Natural killer cell treated with Interleukin-12 subunit alpha and Interleukin-12 subunit beta and Interleukin-15 and Interleukin-18, amount 100 ng/mL, for 72 hours (primary cell): ENCODE measurements around the gene METTL15. TPM values are rescaled to one million over a fixed set of nuclear protein-coding genes. Genes with fewer than 3 reads are reported as not detected.
"Not testable (repeated sequence)": the region's sequence is repeated elsewhere in the genome, so short reads cannot be mapped to it uniquely, and the experiment has no call there.

Source experiments
- ATAC-seq, 2 donors: fragments of 150-1000 bp; cut with Tn5 transposase in 1 of 2; sonication (Bioruptor Pico), chemical (Tn5 transposase) in 1 of 2; 2 replicates each; pipeline ENCODE4 v1.10.0; 2021
- DNase-seq: peaks from one replicate; pipeline ENCODE4 v3.0.0; 2022; ENCODE audit warnings: low spot score
- H3K27ac Mint-ChIP-seq, 2 donors: 1 replicate in 1 of 2; 2 replicates in 1 of 2; pipeline ENCODE4 v1.8.0; 2022; ENCODE audit warnings: mixed read lengths in 2 of 2, mild to moderate bottlenecking in 1 of 2, moderate library complexity in 1 of 2
- H3K27me3 Mint-ChIP-seq, 2 donors: 1 replicate in 1 of 2; 2 replicates in 1 of 2; pipeline ENCODE4 v1.8.0; 2022; ENCODE audit warnings: mixed read lengths in 2 of 2
- H3K36me3 Mint-ChIP-seq: one replicate; pipeline ENCODE4 v1.8.0; 2022; ENCODE audit warnings: mixed read lengths
- H3K4me1 Mint-ChIP-seq, 2 donors: 1 replicate in 1 of 2; 2 replicates in 1 of 2; pipeline ENCODE4 v1.8.0; 2022; ENCODE audit warnings: low read depth in 2 of 2, mixed read lengths in 2 of 2, mild to moderate bottlenecking in 1 of 2
- H3K4me3 Mint-ChIP-seq: one replicate; pipeline ENCODE4 v1.8.0; 2022; ENCODE audit warnings: mixed read lengths
- H3K9me3 Mint-ChIP-seq: 2 replicates; pipeline ENCODE4 v1.8.0; 2022; ENCODE audit warnings: mixed read lengths
- total RNA-seq, 2 donors: library from RNA; stranded (reverse); gene quantifications; one replicate each; pipeline ENCODE4 v1.2.3, GENCODE V29; 2022

METTL15 gene
- total RNA-seq, 2 donors from 2014 or later = 15.7 to 16.6 TPM

DNA sequence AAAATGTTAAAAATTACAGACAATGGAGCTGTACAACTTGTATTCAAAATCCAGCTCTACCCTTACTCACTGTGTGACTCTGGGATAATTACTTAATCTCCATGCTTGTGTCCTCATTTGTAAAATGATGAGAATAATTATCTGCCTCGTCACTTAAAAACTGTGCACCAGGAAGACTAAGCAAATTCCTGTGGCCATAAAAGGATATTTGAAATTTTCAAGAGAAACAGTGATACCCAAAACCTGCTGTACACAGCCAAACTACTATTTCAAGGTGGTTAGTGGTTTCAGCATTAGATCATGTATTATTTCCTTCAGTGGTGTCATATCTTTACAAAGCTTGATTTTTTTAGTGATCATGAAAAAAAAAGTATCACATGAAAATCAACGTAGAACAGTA, 136.9 kb downstream of the METTL15 start:
- H3K4me1 Mint-ChIP-seq = peaks cover 2 to 7% of the 10 kb centered on the region in 2 donors
- no peak overlapping the region for H3K27ac Mint-ChIP-seq
- peaks cover 3% of the 10 kb centered on the region for H3K9me3 Mint-ChIP-seq
- ATAC-seq = no peak
- H3K4me3 Mint-ChIP-seq = no peak overlapping the region
- peaks cover 5% of the 10 kb centered on the region for H3K36me3 Mint-ChIP-seq
- H3K27me3 Mint-ChIP-seq = no peaks in the 10 kb centered on the region
- DNase-seq = no peak

- Mint-ChIP-seq H3K4me1 (peaks cover 15 to 24% of the 10 kb centered on the region in 2 donors), H3K4me3 (no peak overlapping the region), H3K27ac (no peak overlapping the region), H3K9me3 (peaks cover 3% of the 10 kb centered on the region), H3K27me3 (no peaks in the 10 kb centered on the region), H3K36me3 (peaks cover 27% of the 10 kb centered on the region)
- ATAC-seq = no peak
- no peak for DNase-seq
Observed at GRCh38 chr11:28250192-28250591, 142.0 kb downstream of the METTL15 start.

GRCh38 chr11:28251257-28251656, 143.1 kb downstream of the METTL15 start:
- Mint-ChIP-seq H3K27me3 (no peaks in the 10 kb centered on the region), H3K4me1 (peaks cover 12 to 18% of the 10 kb centered on the region in 2 donors), H3K9me3 (no peaks in the 10 kb centered on the region), H3K27ac (no peak overlapping the region), H3K36me3 (peaks cover 24% of the 10 kb centered on the region), H3K4me3 (no peak overlapping the region)
- no peak for DNase-seq
- no peak for ATAC-seq

GRCh38 chr11:28257761-28258160, 149.6 kb downstream of the METTL15 start:
- peaks cover 42% of the 10 kb centered on the region for H3K36me3 Mint-ChIP-seq
- H3K27me3 Mint-ChIP-seq = no peaks in the 10 kb centered on the region
- H3K9me3 Mint-ChIP-seq = no peaks in the 10 kb centered on the region
- H3K4me3 Mint-ChIP-seq = no peak overlapping the region
- ATAC-seq = no peak
- DNase-seq = no peak
- no peak overlapping the region for H3K27ac Mint-ChIP-seq
- H3K4me1 Mint-ChIP-seq = peaks cover 3 to 9% of the 10 kb centered on the region in 2 donors

GRCh38 chr11:28259177-28259843, 151.1 kb downstream of the METTL15 start:
- H3K36me3 Mint-ChIP-seq = peaks cover 30% of the 10 kb centered on the region
- H3K27me3 Mint-ChIP-seq = no peaks in the 10 kb centered on the region
- H3K4me3 Mint-ChIP-seq = no peak overlapping the region
- no peak overlapping the region for H3K27ac Mint-ChIP-seq
- no peak for DNase-seq
- peaks cover 0 to 6% of the 10 kb centered on the region in 2 donors for H3K4me1 Mint-ChIP-seq
- no peaks in the 10 kb centered on the region for H3K9me3 Mint-ChIP-seq
- no peak for ATAC-seq

- DNase-seq (no peak), ATAC-seq (no peak)
- no peaks in the 10 kb centered on the region for H3K4me1 Mint-ChIP-seq
- no peak overlapping the region for H3K27ac Mint-ChIP-seq
- no peaks in the 10 kb centered on the region for H3K27me3 Mint-ChIP-seq
- H3K36me3 Mint-ChIP-seq = peaks cover 15% of the 10 kb centered on the region
- no peak overlapping the region for H3K4me3 Mint-ChIP-seq
- peaks cover 8% of the 10 kb centered on the region for H3K9me3 Mint-ChIP-seq
Observed at GRCh38 chr11:28268925-28269324, 160.7 kb downstream of the METTL15 start.

DNA sequence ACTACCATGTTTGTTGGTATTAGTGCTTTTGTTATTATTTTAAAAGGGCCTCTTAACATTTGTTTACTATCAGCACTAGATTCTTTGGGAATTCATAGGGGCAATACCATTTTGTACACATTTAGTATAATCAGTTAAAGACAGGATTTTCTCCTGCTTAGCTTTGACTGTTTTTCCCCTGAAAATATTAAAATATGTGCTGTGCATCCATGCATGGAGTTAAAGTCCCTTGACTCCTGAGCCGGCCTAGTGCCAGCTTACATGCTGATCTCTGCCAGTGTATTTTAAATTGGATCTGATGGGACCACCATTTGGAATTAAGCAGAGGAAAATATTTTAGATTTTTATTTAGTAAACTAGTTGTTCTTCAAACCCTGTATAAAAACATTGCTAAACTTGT, 161.4 kb downstream of the METTL15 start:
- Mint-ChIP-seq H3K4me1 (no peaks in the 10 kb centered on the region), H3K4me3 (no peak overlapping the region), H3K9me3 (peaks cover 8% of the 10 kb centered on the region), H3K36me3 (peaks cover 15% of the 10 kb centered on the region), H3K27ac (no peak overlapping the region), H3K27me3 (no peaks in the 10 kb centered on the region)
- ATAC-seq = no peak
- no peak for DNase-seq

GRCh38 chr11:28272247-28272646, 164.1 kb downstream of the METTL15 start:
- not testable (repeated sequence) for H3K36me3 Mint-ChIP-seq, H3K27ac Mint-ChIP-seq, ATAC-seq, DNase-seq, H3K9me3 Mint-ChIP-seq, H3K27me3 Mint-ChIP-seq, H3K4me3 Mint-ChIP-seq, H3K4me1 Mint-ChIP-seq

DNA sequence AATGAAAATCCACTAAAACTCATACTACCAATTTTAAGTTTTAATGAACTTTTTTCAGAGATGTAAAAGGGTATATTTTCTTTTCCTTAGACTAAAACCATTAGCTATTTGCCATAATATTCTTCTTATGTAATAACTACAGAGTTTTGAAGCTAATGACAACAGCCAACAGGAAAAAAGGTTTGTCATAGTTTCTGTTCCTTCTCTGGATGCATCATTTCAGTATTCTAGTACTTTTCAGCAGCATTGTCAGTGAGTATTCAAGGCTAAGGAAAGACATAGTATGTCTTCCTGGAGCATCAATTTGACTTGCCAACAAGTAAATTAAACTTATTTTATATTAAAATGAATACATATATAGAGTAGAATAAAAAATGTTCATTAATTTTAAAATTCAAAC, 166.0 kb downstream of the METTL15 start:
- Mint-ChIP-seq H3K27ac (no peak overlapping the region), H3K36me3 (no peaks in the 10 kb centered on the region), H3K4me3 (no peak overlapping the region), H3K27me3 (no peaks in the 10 kb centered on the region), H3K4me1 (no peaks in the 10 kb centered on the region), H3K9me3 (no peaks in the 10 kb centered on the region)
- no peak for ATAC-seq
- no peak for DNase-seq

- peaks cover 4% of the 10 kb centered on the region for H3K9me3 Mint-ChIP-seq
- H3K4me3 Mint-ChIP-seq = no peak overlapping the region
- H3K27ac Mint-ChIP-seq = no peak overlapping the region
- no peaks in the 10 kb centered on the region for H3K27me3 Mint-ChIP-seq
- peaks cover 7 to 9% of the 10 kb centered on the region in 2 donors for H3K4me1 Mint-ChIP-seq
- ATAC-seq (no peak), DNase-seq (no peak)
- peaks cover 4% of the 10 kb centered on the region for H3K36me3 Mint-ChIP-seq
Observed at GRCh38 chr11:28284196-28284595, 176.0 kb downstream of the METTL15 start.

GRCh38 chr11:28289444-28289843, 181.3 kb downstream of the METTL15 start:
- Mint-ChIP-seq H3K27me3 (no peaks in the 10 kb centered on the region), H3K27ac (no peak overlapping the region), H3K4me3 (no peak overlapping the region), H3K4me1 (peaks cover 7 to 13% of the 10 kb centered on the region in 2 donors), H3K9me3 (no peaks in the 10 kb centered on the region), H3K36me3 (no peaks in the 10 kb centered on the region)
- ATAC-seq (no peak), DNase-seq (no peak)

DNA sequence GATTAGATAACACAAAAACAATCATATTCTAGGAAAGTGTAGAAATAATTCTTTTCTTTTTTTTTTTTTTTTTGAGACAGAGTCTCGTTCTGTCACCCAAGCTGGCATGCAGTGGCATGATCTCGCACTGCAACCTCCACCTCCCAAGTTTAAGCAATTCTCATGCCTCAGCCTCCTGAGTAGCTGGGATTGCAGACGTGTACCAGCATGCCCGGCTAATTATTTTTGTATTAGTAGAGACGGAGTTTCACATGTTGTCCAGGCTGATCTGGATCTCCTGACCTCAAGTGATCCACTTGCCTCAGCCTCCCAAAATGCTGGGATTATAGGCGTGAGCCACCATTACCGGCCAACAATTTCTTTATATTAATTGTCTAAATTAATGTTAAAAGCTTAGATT, 182.8 kb downstream of the METTL15 start:
- H3K9me3 Mint-ChIP-seq, H3K4me3 Mint-ChIP-seq, H3K27me3 Mint-ChIP-seq, H3K27ac Mint-ChIP-seq, ATAC-seq, H3K36me3 Mint-ChIP-seq, DNase-seq: not testable (repeated sequence)
- peaks cover 7 to 13% of the 10 kb centered on the region in 2 donors for H3K4me1 Mint-ChIP-seq

GRCh38 chr11:28296426-28296825, 188.2 kb downstream of the METTL15 start:
- Mint-ChIP-seq H3K27ac (no peak overlapping the region), H3K9me3 (no peaks in the 10 kb centered on the region), H3K27me3 (no peaks in the 10 kb centered on the region), H3K36me3 (peaks cover 5% of the 10 kb centered on the region), H3K4me1 (peaks cover 0 to 8% of the 10 kb centered on the region in 2 donors), H3K4me3 (no peak overlapping the region)
- DNase-seq (no peak), ATAC-seq (no peak)

DNA sequence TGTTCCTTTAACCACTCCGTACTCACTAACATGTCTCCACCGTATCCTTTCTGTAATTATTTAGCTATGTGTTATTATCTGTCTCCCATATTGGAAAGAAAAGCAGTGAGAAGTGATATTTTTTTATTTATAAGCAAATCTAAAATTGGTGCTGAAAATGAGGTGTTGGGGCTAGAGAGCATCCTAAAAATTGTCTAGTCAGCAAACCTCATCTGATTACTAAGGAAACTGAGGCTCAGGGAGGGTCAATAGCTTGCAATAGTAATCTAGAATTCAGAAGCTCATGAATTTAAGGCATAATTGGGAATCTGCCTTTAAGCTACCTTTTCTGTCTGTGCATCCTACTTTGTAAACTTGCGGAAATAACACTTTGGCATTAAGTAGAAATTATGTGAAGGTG, 190.0 kb downstream of the METTL15 start:
- H3K9me3 Mint-ChIP-seq = no peaks in the 10 kb centered on the region
- H3K4me3 Mint-ChIP-seq = no peak overlapping the region
- H3K27me3 Mint-ChIP-seq = no peaks in the 10 kb centered on the region
- peaks cover 0 to 8% of the 10 kb centered on the region in 2 donors for H3K4me1 Mint-ChIP-seq
- no peak for ATAC-seq
- peaks cover 11% of the 10 kb centered on the region for H3K36me3 Mint-ChIP-seq
- H3K27ac Mint-ChIP-seq = no peak overlapping the region
- no peak for DNase-seq
